SH-SY5Y (cell line): ENCODE data around the gene TANGO6.

ENCODE experiments used
- GATA2 ChIP-seq: IDR thresholded peaks from 2 replicates; pipeline ENCODE4 v1.6.1; 2011; ENCODE audit warnings: mild to moderate bottlenecking, low read depth, low read length
- GATA3 ChIP-seq: IDR thresholded peaks from 2 replicates; pipeline ENCODE4 v1.6.1; 2011; ENCODE audit warnings: low read depth, mild to moderate bottlenecking, low read length, moderate library complexity

DNA sequence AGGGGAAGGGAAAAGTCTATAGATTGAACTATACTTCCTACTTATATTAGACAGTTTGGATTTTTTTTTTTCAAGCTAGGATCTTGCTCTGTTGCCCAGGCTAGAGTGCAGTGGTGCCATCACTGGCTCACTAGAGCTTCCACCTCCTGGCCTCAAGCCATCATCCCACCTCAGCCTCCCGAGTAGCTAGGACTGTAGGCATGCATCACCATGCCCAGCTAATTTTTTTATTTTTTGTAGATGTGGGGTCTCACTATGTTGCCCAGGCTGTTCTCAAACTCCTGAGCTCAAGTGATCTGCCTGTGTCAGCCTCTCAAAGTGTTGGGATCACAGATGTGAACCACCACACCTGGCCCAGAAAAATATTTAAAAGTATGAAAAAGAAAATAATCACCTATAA is 141.1 kb downstream of the TANGO6 start:
- TF ChIP-seq GATA3 (no peak), GATA2 (no peak)
